GM23248 (cell line): ENCODE measurements around the gene IFNA1. TPM values are rescaled to one million over a fixed set of nuclear protein-coding genes. Genes with fewer than 3 reads are reported as not detected.
A peak's percentile ranks its signal among the peaks of the same experiment; 100 is the strongest.
"Not testable (repeated sequence)": the region's sequence is repeated elsewhere in the genome, so short reads cannot be mapped to it uniquely, and the experiment has no call there.

Experiments
- DNase-seq: peaks from one replicate; pipeline ENCODE4 v3.0.0-alpha.2; 2015
- H2AFZ ChIP-seq: fragments of 200-600 bp; sonication (generic); 2 replicates; pipeline ENCODE4 v1.6.1; 2016; ENCODE audit warnings: antibody characterized with exemption
- H3F3A ChIP-seq: fragments of 200-600 bp; sonication (generic); 2 replicates; pipeline ENCODE4 v1.6.1; 2016; ENCODE audit warnings: mild to moderate bottlenecking, antibody characterized with exemption, mixed run types; ENCODE audit not compliant: insufficient read depth
- H3K27ac ChIP-seq: fragments of 200-600 bp; sonication (generic); 2 replicates; pipeline ENCODE4 v1.5.1; 2016; ENCODE audit warnings: mild to moderate bottlenecking
- H3K27me3 ChIP-seq: fragments of 200-600 bp; sonication (generic); replicated peaks from 2 replicates; pipeline ENCODE4 v1.6.1; 2016; ENCODE audit warnings: mild to moderate bottlenecking; ENCODE audit not compliant: insufficient read depth
- H3K36me3 ChIP-seq: fragments of 200-600 bp; sonication (generic); 2 replicates; pipeline ENCODE4 v1.6.1; 2016; ENCODE audit warnings: low read depth, mild to moderate bottlenecking
- H3K4me1 ChIP-seq: fragments of 200-600 bp; sonication (generic); 2 replicates; pipeline ENCODE4 v1.6.1; 2016; ENCODE audit warnings: mild to moderate bottlenecking; ENCODE audit not compliant: insufficient read depth
- H3K4me2 ChIP-seq: fragments of 200-600 bp; sonication (generic); one replicate; pipeline ENCODE4 v1.6.1; 2016; ENCODE audit warnings: mild to moderate bottlenecking; ENCODE audit not compliant: unreplicated experiment
- H3K4me3 ChIP-seq: fragments of 200-600 bp; sonication (generic); 2 replicates; pipeline ENCODE4 v1.5.1; 2016; ENCODE audit warnings: mild to moderate bottlenecking
- H3K79me2 ChIP-seq: fragments of 200-600 bp; sonication (generic); 2 replicates; pipeline ENCODE4 v1.6.1; 2016; ENCODE audit warnings: mild to moderate bottlenecking; ENCODE audit not compliant: insufficient read depth
- H3K9ac ChIP-seq: fragments of 200-600 bp; sonication (generic); 2 replicates; pipeline ENCODE4 v1.6.1; 2016; ENCODE audit warnings: mild to moderate bottlenecking
- H3K9me2 ChIP-seq: fragments of 200-600 bp; sonication (generic); 2 replicates; pipeline ENCODE4 v1.6.1; 2016; ENCODE audit warnings: mixed run types, mild to moderate bottlenecking, moderate library complexity; ENCODE audit not compliant: insufficient read depth
- H3K9me3 ChIP-seq: fragments of 200-600 bp; sonication (generic); one replicate; pipeline ENCODE4 v1.6.1; 2017; ENCODE audit warnings: low read depth
- H4K20me1 ChIP-seq: fragments of 200-600 bp; sonication (generic); 2 replicates; pipeline ENCODE4 v1.6.0; 2016; ENCODE audit not compliant: insufficient read depth
- EZH2 ChIP-seq: fragments of 200-600 bp; sonication (generic); IDR thresholded peaks from 2 replicates; pipeline ENCODE4 v1.6.1; 2018; ENCODE audit warnings: antibody characterized with exemption, mild to moderate bottlenecking; ENCODE audit not compliant: insufficient read depth, poor library complexity, severe bottlenecking
- EZH2phosphoT487 ChIP-seq: fragments of 200-600 bp; sonication (generic); IDR thresholded peaks from 2 replicates; pipeline ENCODE4 v1.6.1; 2018; ENCODE audit warnings: antibody characterized with exemption, moderate library complexity, mild to moderate bottlenecking, low read depth; ENCODE audit not compliant: insufficient read depth
- WGBS, 2 experiments: methylation state at CpG; one replicate each; pipeline ENCODE4 v1.1.6; 2015 to 2017; ENCODE audit warnings: low lambda C conversion rate in 2 of 2, low coverage in 1 of 2; ENCODE audit errors: missing lambda C conversion rate in 2 of 2; 5-methylcytosine and 5-hydroxymethylcytosine counted together
- in situ Hi-C: fragments of 300-500 bp; cut with MboI; formaldehyde crosslinking; loops from 2 replicates; pipeline ENCODE4 v1.15.0; 2020
- polyA plus RNA-seq: library from polyadenylated mRNA; unstranded; fragments of >200 nt; fragmentation: Nextera tagmentation; extraction: Ambion mirVana; gene quantifications from 2 replicates; pipeline ENCODE4 v1.2.1, GENCODE V29; 2016
- total RNA-seq: library from RNA; depleted of rRNA; stranded (reverse); fragments of >200 nt; shearing (Covaris generic); gene quantifications from 2 replicates; pipeline ENCODE4 v1.2.3, GENCODE V29; 2014

The IFNA1 gene
- total and polyA plus RNA-seq, 2 experiments from 2014 or later, result 1.6 TPM; not detected in 1

- WGBS, 2 experiments, result 25% methylated on average over 9 of the region's 9 CpGs
- Histone ChIP-seq H3K36me3 (no peaks in the 10 kb centered on the region), H3K9me2 (no peaks in the 10 kb centered on the region), H2AFZ (peak overlapping the region; percentile 31; the same call in 1 of the 2 replicates), H3K27me3 (no peaks in the 10 kb centered on the region), H3F3A (peaks cover 39% of the 10 kb centered on the region), H3K4me2 (peak overlapping the region; percentile 49), H3K79me2 (no peaks in the 10 kb centered on the region), H3K9me3 (no peaks in the 10 kb centered on the region), H3K4me3 (no peak overlapping the region), H3K9ac (no peak overlapping the region), H3K27ac (no peak overlapping the region), H3K4me1 (no peaks in the 10 kb centered on the region), H4K20me1 (no peaks in the 10 kb centered on the region)
- TF ChIP-seq EZH2 (no peak), EZH2phosphoT487 (no peak)
- DNase-seq, result peak; percentile 93
- in situ Hi-C loops, result no loop called here
Observed at GRCh38 chr9:21434202-21435014, 5.8 kb upstream of the IFNA1 start.

- H3K79me2 ChIP-seq, H3K9me3 ChIP-seq, H3K4me1 ChIP-seq, H3K9ac ChIP-seq, H3K27ac ChIP-seq, H3K4me3 ChIP-seq, H3K36me3 ChIP-seq, H4K20me1 ChIP-seq, H2AFZ ChIP-seq, in situ Hi-C loops, H3K4me2 ChIP-seq, H3K9me2 ChIP-seq, H3K27me3 ChIP-seq: not testable (repeated sequence)
- peaks cover 42% of the 10 kb centered on the region for H3F3A ChIP-seq
- WGBS, 2 experiments, result 43 to 49% methylated on average over 7 of the region's 7 CpGs
- DNase-seq, result peak; percentile 33
Observed at GRCh38 chr9:21435015-21435383, 5.2 kb upstream of the IFNA1 start.

GRCh38 chr9:21443849-21444625 lies 3.8 kb downstream of the IFNA1 start:
- WGBS, 2 experiments, result 96 to 97% methylated on average over 4 of the region's 4 CpGs
- 0 out of 2 replicates have a peak, but pooled peaks cover 3% of the 10 kb centered on the region for H3K4me1 ChIP-seq

GRCh38 chr9:21449312-21449711 lies 9.1 kb downstream of the IFNA1 start:
- H3K27ac ChIP-seq, H4K20me1 ChIP-seq, H2AFZ ChIP-seq, H3K4me3 ChIP-seq, H3K9ac ChIP-seq, H3K9me3 ChIP-seq, in situ Hi-C loops, H3K9me2 ChIP-seq, H3K27me3 ChIP-seq, H3K4me2 ChIP-seq, H3K79me2 ChIP-seq: not testable (repeated sequence)
- DNase-seq, result peak; percentile 45
- WGBS, 2 experiments, result 84 to 89% methylated on average over 5 of the region's 5 CpGs
- Histone ChIP-seq H3K36me3 (peaks cover 14% of the 10 kb centered on the region), H3K4me1 (peaks cover 38% of the 10 kb centered on the region), H3F3A (peaks cover 91% of the 10 kb centered on the region)

More at GRCh38 chr9:21443849-21444625, 3.8 kb downstream of the IFNA1 start:
- DNase-seq, result no peak
- H3K27ac ChIP-seq, result no peak overlapping the region
- H2AFZ ChIP-seq, result no peak overlapping the region
- no peak overlapping the region for H3K4me3 ChIP-seq
- H3K27me3 ChIP-seq, result no peaks in the 10 kb centered on the region
- in situ Hi-C loops, result no loop called here
- peaks cover 78% of the 10 kb centered on the region for H3F3A ChIP-seq
- H3K9me2 ChIP-seq, result no peaks in the 10 kb centered on the region
- no peak overlapping the region for H3K9ac ChIP-seq
- H3K9me3 ChIP-seq, result no peaks in the 10 kb centered on the region
- no peak overlapping the region for H3K4me2 ChIP-seq
- H3K36me3 ChIP-seq, result no peaks in the 10 kb centered on the region
- H4K20me1 ChIP-seq, result no peaks in the 10 kb centered on the region
- TF ChIP-seq EZH2phosphoT487 (no peak), EZH2 (no peak)
- H3K79me2 ChIP-seq, result no peaks in the 10 kb centered on the region
